HEK293T (cell line): Measurements from ENCODE around the gene KCNA1.

Experiments
- ARNT ChIP-seq: fragments of 450-650 bp; IDR thresholded peaks from 2 replicates; pipeline ENCODE4 v1.6.1; 2017; ENCODE audit warnings: mild to moderate bottlenecking
- BHLHE40 ChIP-seq: fragments of 450-650 bp; IDR thresholded peaks from 2 replicates; pipeline ENCODE4 v1.6.1; 2016; ENCODE audit warnings: mild to moderate bottlenecking, moderate library complexity, borderline replicate concordance
- FOXM1 ChIP-seq: fragments of 450-650 bp; IDR thresholded peaks from 2 replicates; pipeline ENCODE4 v1.6.1; 2017; ENCODE audit warnings: mild to moderate bottlenecking, borderline replicate concordance
- HDGF ChIP-seq: fragments of 450-650 bp; IDR thresholded peaks from 2 replicates; pipeline ENCODE4 v1.6.1; 2017; ENCODE audit warnings: antibody characterized with exemption, borderline replicate concordance
- L3MBTL2 ChIP-seq: fragments of 450-650 bp; conservative IDR thresholded peaks from 2 replicates; pipeline ENCODE4 v1.6.1; 2016; ENCODE audit warnings: mild to moderate bottlenecking
- NFRKB ChIP-seq: fragments of 450-650 bp; IDR thresholded peaks from 2 replicates; pipeline ENCODE4 v1.6.1; 2016; ENCODE audit warnings: mild to moderate bottlenecking, moderate library complexity
- SP1 ChIP-seq: fragments of 450-650 bp; IDR thresholded peaks from 2 replicates; pipeline ENCODE4 v1.6.1; 2017
- SUZ12 ChIP-seq: fragments of 450-650 bp; IDR thresholded peaks from 2 replicates; pipeline ENCODE4 v1.6.1; 2016; ENCODE audit warnings: mild to moderate bottlenecking
- TARDBP ChIP-seq: fragments of 450-650 bp; IDR thresholded peaks from 2 replicates; pipeline ENCODE4 v1.6.1; 2016
- TF ChIP-seq, protein P1 (sequence below): fragments of 450-650 bp; IDR thresholded peaks from 2 replicates; pipeline ENCODE4 v1.6.1; 2016

DNA sequence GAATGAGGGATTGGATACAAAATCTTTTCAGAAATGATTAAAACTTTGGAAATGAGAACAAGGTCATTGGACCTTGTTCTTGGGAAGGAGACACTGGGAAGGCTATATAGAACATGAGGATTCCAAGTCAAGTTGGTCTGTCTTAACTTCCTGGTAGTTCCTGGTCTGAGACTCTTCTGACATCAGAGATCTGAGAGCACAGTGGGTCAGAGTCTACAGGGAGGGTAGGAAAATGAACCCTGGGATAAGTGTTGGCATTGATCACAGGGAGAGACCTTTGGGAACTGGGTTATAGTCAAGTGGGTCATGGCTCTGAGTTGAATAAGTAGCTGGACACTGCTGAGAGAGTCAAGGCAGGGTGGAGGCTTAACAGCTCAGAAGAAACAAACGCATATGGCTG, 17.3 kb upstream of the KCNA1 start:
- no peak for TF ChIP-seq FOXM1
- TF ChIP-seq L3MBTL2, result no peak
- TF ChIP-seq TARDBP, result no peak
- TF ChIP-seq, protein P1, sequence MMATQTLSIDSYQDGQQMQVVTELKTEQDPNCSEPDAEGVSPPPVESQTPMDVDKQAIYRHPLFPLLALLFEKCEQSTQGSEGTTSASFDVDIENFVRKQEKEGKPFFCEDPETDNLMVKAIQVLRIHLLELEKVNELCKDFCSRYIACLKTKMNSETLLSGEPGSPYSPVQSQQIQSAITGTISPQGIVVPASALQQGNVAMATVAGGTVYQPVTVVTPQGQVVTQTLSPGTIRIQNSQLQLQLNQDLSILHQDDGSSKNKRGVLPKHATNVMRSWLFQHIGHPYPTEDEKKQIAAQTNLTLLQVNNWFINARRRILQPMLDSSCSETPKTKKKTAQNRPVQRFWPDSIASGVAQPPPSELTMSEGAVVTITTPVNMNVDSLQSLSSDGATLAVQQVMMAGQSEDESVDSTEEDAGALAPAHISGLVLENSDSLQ, result no peak
- TF ChIP-seq SUZ12, result no peak
- no peak for TF ChIP-seq ARNT
- TF ChIP-seq NFRKB, result no peak
- TF ChIP-seq HDGF, result no peak
- no peak for TF ChIP-seq BHLHE40
- no peak for TF ChIP-seq SP1
